Measurements from ENCODE around the gene SNAP29. TPM values are rescaled to one million over a fixed set of nuclear protein-coding genes. Genes with fewer than 3 reads are reported as not detected.
"Not testable (repeated sequence)": the region's sequence is repeated elsewhere in the genome, so short reads cannot be mapped to it uniquely, and the experiment has no call there.

Gene SNAP29
- total and polyA plus RNA-seq, 2 experiments from 2014 or later: 8.2 to 22.9 TPM

GRCh38 chr22:20933910-20934309 lies 75.1 kb downstream of the SNAP29 start:
- H3K4me2 ChIP-seq: no peak overlapping the region
- H3K36me3 ChIP-seq (ENCODE audit: insufficient read depth): peaks cover 25% of the 10 kb centered on the region
- no peak for ATAC-seq
- H4K20me1 ChIP-seq (replicated peaks; ENCODE audit: insufficient read depth): peaks cover 94% of the 10 kb centered on the region
- peaks cover 100% of the 10 kb centered on the region for H3K79me2 ChIP-seq (replicated peaks; ENCODE audit: insufficient read depth)
- 0 out of 2 replicates have a peak, but pooled peaks cover 3% of the 10 kb centered on the region for H3F3A ChIP-seq (replicated peaks; ENCODE audit: low read depth)
- Mint-ChIP-seq H3K36me3 (ENCODE audit: low read depth) (peaks cover 51% of the 10 kb centered on the region), H3K27me3 (ENCODE audit: insufficient read depth, low read depth, poor library complexity) (peaks cover 5% of the 10 kb centered on the region), H3K4me1 (peaks cover 4% of the 10 kb centered on the region; the same call in 2 of the 3 replicates), H3K9me3 (no peaks in the 10 kb centered on the region), H3K27ac (no peak overlapping the region), H3K4me3 (no peak overlapping the region)
- no peaks in the 10 kb centered on the region for H3K27me3 ChIP-seq (ENCODE audit: insufficient read depth)
- TF ChIP-seq ETS1 (IDR thresholded peaks at IDR 0.05) (no peak), ZNF331 (CRISPR knock-in tag; IDR thresholded peaks at IDR 0.05; ENCODE audit: low read depth) (no peak), NANOG (IDR thresholded peaks at IDR 0.05; ENCODE audit: borderline replicate concordance) (no peak), JUNB (IDR thresholded peaks at IDR 0.05; ENCODE audit: unreplicated experiment) (no peak), POLR2AphosphoS5 (IDR thresholded peaks at IDR 0.05; ENCODE audit: low read depth) (no peak)
- no peak for DNase-seq (ENCODE audit: low spot score)
- H3K27ac ChIP-seq (ENCODE audit: low read depth): no peak overlapping the region
- peaks cover 2% of the 10 kb centered on the region; the same call in 1 of the 2 replicates for H3K9me2 ChIP-seq (ENCODE audit: insufficient read depth)
- no peak overlapping the region for H2AFZ ChIP-seq
- H3K4me1 ChIP-seq (ENCODE audit: insufficient read depth): peaks cover 7% of the 10 kb centered on the region
- H3K4me3 ChIP-seq: no peak overlapping the region

GRCh38 chr22:20935049-20935448 lies 76.2 kb downstream of the SNAP29 start:
- not testable (repeated sequence) for H3K4me1 Mint-ChIP-seq, H3K4me3 Mint-ChIP-seq
- peaks cover 25% of the 10 kb centered on the region for H3K36me3 ChIP-seq (ENCODE audit: insufficient read depth)

GRCh38 chr22:20935780-20936539 lies 77.2 kb downstream of the SNAP29 start:
- not testable (repeated sequence) for ATAC-seq; H3K4me3 ChIP-seq; DNase-seq (ENCODE audit: low spot score); H3K4me2 ChIP-seq; H3K27me3 Mint-ChIP-seq (ENCODE audit: insufficient read depth, low read depth, poor library complexity); H3K27ac ChIP-seq (ENCODE audit: low read depth); H3K4me3 Mint-ChIP-seq; H3K9me2 ChIP-seq (ENCODE audit: insufficient read depth); H2AFZ ChIP-seq; H3K9me3 Mint-ChIP-seq; H3F3A ChIP-seq (replicated peaks; ENCODE audit: low read depth); H3K27me3 ChIP-seq (ENCODE audit: insufficient read depth)
- Histone ChIP-seq H4K20me1 (replicated peaks; ENCODE audit: insufficient read depth) (peaks cover 94% of the 10 kb centered on the region), H3K36me3 (ENCODE audit: insufficient read depth) (peaks cover 25% of the 10 kb centered on the region), H3K4me1 (ENCODE audit: insufficient read depth) (peaks cover 11% of the 10 kb centered on the region), H3K79me2 (replicated peaks; ENCODE audit: insufficient read depth) (peaks cover 100% of the 10 kb centered on the region)
- Mint-ChIP-seq H3K36me3 (ENCODE audit: low read depth) (peaks cover 49% of the 10 kb centered on the region), H3K27ac (peak overlapping the region; percentile 53; the same call in 1 of the 2 replicates), H3K4me1 (peaks cover 10% of the 10 kb centered on the region; the same call in 2 of the 3 replicates)

More at GRCh38 chr22:20935049-20935448, 76.2 kb downstream of the SNAP29 start:
- not testable (repeated sequence) for H3K27me3 Mint-ChIP-seq (ENCODE audit: insufficient read depth, low read depth, poor library complexity); H3K27me3 ChIP-seq (ENCODE audit: insufficient read depth); DNase-seq (ENCODE audit: low spot score); H3K4me1 ChIP-seq (ENCODE audit: insufficient read depth); ATAC-seq; H3K27ac Mint-ChIP-seq; H3K9me2 ChIP-seq (ENCODE audit: insufficient read depth); H3F3A ChIP-seq (replicated peaks; ENCODE audit: low read depth); H3K9me3 Mint-ChIP-seq; H3K4me2 ChIP-seq; H2AFZ ChIP-seq; H3K4me3 ChIP-seq
- H3K79me2 ChIP-seq (replicated peaks; ENCODE audit: insufficient read depth): peaks cover 100% of the 10 kb centered on the region
- 0 out of 2 replicates have a peak overlapping the region, but pooled peaks have one; percentile 55 for H3K27ac ChIP-seq (ENCODE audit: low read depth)
- H4K20me1 ChIP-seq (replicated peaks; ENCODE audit: insufficient read depth): peaks cover 94% of the 10 kb centered on the region
- H3K36me3 Mint-ChIP-seq (ENCODE audit: low read depth): peaks cover 49% of the 10 kb centered on the region

Measured in GM23338 (cell line).